Lower lobe of right lung (tissue), 2 donors: ENCODE results near the gene NR6A1. TPM values are rescaled to one million over a fixed set of nuclear protein-coding genes. Genes with fewer than 3 reads are reported as not detected.
A peak's percentile ranks its signal among the peaks of the same experiment; 100 is the strongest.

Experiments used
- ATAC-seq, 2 donors: fragments of 200-7000 bp; cut with Tn5 transposase; one replicate each; pipeline ENCODE4 v1.9.1; 2020 to 2022; ENCODE audit warnings: mild to moderate bottlenecking in 2 of 2, moderate library complexity in 2 of 2
- DNase-seq: peaks from one replicate; pipeline ENCODE4 v3.0.0-alpha.2; 2020
- H3K27ac ChIP-seq: fragments of 200-600 bp; one replicate; pipeline ENCODE4 v1.8.0; 2022
- H3K27me3 ChIP-seq: fragments of 200-600 bp; one replicate; pipeline ENCODE4 v1.8.0; 2022; ENCODE audit warnings: low read depth
- H3K36me3 ChIP-seq: fragments of 200-600 bp; one replicate; pipeline ENCODE4 v1.8.0; 2022; ENCODE audit warnings: mild to moderate bottlenecking
- H3K4me1 ChIP-seq: fragments of 200-600 bp; one replicate; pipeline ENCODE4 v1.8.0; 2022
- H3K4me3 ChIP-seq: fragments of 200-600 bp; one replicate; pipeline ENCODE4 v1.8.0; 2022; ENCODE audit warnings: mild to moderate bottlenecking
- H3K9me3 ChIP-seq: fragments of 200-600 bp; one replicate; pipeline ENCODE4 v1.8.0; 2022
- intact Hi-C: fragments of 100-400 bp; cut with DNase I; formaldehyde crosslinking; loops from one replicate; pipeline ENCODE4 v1.11.0; 2022
- total RNA-seq: library from RNA; stranded (reverse); fragmentation: NEBNext Ultra II Directional; extraction: Animal tissue kit (Norgen Biotek cat#: 25700); gene quantifications from one replicate; pipeline ENCODE4 v1.2.1, GENCODE V29; 2021
- TF ChIP-seq, protein P1 (sequence below): fragments of 200-600 bp; IDR thresholded peaks from one replicate; pipeline ENCODE4 v1.8.0; 2022; ENCODE audit warnings: antibody characterized with exemption, mild to moderate bottlenecking
- donor health status: DM: no; HTN: yes; CAD: no; lungs with severe emphysema.

NR6A1 gene
- total RNA-seq, 1 donor from 2014 or later = 4.5 TPM

DNA sequence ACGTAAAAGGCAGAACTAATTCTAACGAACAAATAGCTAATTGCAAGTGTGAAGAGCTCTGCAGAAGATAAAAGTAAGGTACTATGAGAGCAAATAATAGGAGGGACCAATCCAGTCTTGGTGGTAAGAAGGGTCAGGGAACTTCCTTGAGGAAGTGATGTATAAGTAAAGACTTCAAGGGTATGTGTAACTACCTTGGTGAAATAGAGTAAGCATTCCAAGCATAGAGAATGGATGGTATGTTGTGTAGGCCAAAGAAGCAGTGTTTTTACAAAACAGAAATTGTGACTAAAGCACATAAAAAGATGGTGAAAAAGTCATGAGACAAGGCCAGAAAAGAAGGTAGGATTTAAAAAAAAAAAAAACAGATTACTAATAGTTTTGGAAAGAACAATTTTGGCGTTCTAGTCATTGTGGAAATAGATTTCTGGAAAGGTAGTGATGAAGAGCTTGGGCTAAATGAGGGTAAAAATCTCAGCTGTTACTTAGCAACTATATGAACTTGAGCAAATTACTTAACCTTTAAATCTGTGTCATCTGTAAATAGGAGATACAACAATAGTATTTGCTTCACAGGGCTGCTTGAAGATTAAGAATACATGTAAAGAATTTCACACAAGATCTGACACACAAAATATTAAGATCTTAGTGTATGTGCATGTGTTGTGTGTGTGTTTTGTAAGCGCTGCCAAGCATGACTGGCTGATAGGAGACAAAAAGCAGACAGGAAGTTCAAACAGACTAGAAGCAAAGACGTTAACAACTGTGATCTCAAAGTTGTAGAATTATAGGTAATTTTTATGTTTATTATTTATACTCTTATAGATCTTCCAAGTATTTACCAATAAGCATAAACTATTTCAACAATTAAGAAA is 73.5 kb downstream of the NR6A1 start:
- intact Hi-C loops = no loop called here
- Histone ChIP-seq H3K27me3 (no peaks in the 10 kb centered on the region), H3K4me3 (no peak overlapping the region), H3K4me1 (peaks cover 4% of the 10 kb centered on the region), H3K36me3 (no peaks in the 10 kb centered on the region), H3K9me3 (no peaks in the 10 kb centered on the region), H3K27ac (no peak overlapping the region)
- TF ChIP-seq, protein P1, sequence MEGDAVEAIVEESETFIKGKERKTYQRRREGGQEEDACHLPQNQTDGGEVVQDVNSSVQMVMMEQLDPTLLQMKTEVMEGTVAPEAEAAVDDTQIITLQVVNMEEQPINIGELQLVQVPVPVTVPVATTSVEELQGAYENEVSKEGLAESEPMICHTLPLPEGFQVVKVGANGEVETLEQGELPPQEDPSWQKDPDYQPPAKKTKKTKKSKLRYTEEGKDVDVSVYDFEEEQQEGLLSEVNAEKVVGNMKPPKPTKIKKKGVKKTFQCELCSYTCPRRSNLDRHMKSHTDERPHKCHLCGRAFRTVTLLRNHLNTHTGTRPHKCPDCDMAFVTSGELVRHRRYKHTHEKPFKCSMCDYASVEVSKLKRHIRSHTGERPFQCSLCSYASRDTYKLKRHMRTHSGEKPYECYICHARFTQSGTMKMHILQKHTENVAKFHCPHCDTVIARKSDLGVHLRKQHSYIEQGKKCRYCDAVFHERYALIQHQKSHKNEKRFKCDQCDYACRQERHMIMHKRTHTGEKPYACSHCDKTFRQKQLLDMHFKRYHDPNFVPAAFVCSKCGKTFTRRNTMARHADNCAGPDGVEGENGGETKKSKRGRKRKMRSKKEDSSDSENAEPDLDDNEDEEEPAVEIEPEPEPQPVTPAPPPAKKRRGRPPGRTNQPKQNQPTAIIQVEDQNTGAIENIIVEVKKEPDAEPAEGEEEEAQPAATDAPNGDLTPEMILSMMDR = no peak
- DNase-seq = no peak
- ATAC-seq = no peak

DNA sequence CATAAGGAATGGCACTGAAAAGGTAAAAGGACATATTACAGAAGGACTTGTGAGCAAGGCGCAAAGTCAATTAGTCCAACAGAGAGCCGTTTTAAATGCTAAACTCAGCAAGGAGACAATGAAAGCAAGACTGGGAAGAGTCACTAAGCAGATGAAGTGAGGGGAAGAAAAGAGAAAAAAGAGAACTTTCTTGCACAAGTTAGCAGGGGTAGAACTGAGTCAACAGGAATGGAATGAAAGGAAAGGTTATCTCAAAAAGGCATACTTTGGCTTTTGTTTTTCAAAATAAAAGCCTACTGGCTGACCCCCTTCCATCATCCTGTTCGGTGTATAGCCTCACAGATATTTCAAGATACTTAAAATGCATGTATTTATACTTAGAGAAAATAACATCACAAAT is 75.0 kb downstream of the NR6A1 start:
- DNase-seq (no peak), ATAC-seq (no peak)
- H3K4me1 ChIP-seq = peaks cover 4% of the 10 kb centered on the region
- no peaks in the 10 kb centered on the region for H3K27me3 ChIP-seq
- H3K27ac ChIP-seq = no peak overlapping the region
- no peaks in the 10 kb centered on the region for H3K9me3 ChIP-seq
- intact Hi-C loops = no loop called here
- H3K36me3 ChIP-seq = no peaks in the 10 kb centered on the region
- no peak overlapping the region for H3K4me3 ChIP-seq
- TF ChIP-seq, protein P1 = no peak

- intact Hi-C loops = no loop called here
- TF ChIP-seq, protein P1 = no peak
These were observed 75.7 kb downstream of the NR6A1 start for GRCh38 chr9:124695280-124695890.

GRCh38 chr9:124694414-124695279 is 76.5 kb downstream of the NR6A1 start:
- Histone ChIP-seq H3K36me3 (no peaks in the 10 kb centered on the region), H3K9me3 (no peaks in the 10 kb centered on the region), H3K27ac (no peak overlapping the region), H3K4me3 (no peak overlapping the region), H3K4me1 (peaks cover 4% of the 10 kb centered on the region), H3K27me3 (no peaks in the 10 kb centered on the region)
- ATAC-seq (peak in 1 of 2 donors; percentile 36), DNase-seq (no peak)
- intact Hi-C loops = no loop called here
- TF ChIP-seq, protein P1 = no peak

More at GRCh38 chr9:124695280-124695890, 75.7 kb downstream of the NR6A1 start:
- Histone ChIP-seq H3K36me3 (no peaks in the 10 kb centered on the region), H3K9me3 (no peaks in the 10 kb centered on the region), H3K4me3 (no peak overlapping the region), H3K4me1 (peaks cover 4% of the 10 kb centered on the region), H3K27me3 (no peaks in the 10 kb centered on the region), H3K27ac (no peak overlapping the region)
- DNase-seq (no peak), ATAC-seq (no peak)

DNA sequence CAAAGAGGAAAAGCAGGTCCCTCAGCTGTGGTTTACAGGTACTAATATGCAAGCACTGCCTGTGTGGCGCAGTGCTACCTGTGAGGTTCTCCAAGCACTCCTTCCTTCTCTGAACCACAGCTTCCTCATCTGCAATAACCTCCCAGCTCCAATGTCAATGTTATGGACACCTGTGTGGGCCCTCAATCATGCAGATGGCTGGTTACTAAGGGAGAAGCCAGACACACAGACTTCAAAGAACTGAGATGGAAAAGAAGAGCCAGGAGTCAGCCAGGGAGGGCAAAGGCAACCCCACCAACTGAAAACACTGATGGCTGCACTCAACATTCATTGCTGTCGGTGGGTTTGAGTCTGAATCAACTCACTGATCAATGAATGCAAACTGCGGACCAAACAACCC is 77.7 kb downstream of the NR6A1 start:
- Histone ChIP-seq H3K9me3 (no peaks in the 10 kb centered on the region), H3K36me3 (no peaks in the 10 kb centered on the region), H3K4me1 (peaks cover 4% of the 10 kb centered on the region), H3K27ac (no peak overlapping the region), H3K27me3 (no peaks in the 10 kb centered on the region), H3K4me3 (no peak overlapping the region)
- ATAC-seq (no peak), DNase-seq (no peak)
- TF ChIP-seq, protein P1 = no peak
- intact Hi-C loops = no loop called here
